CD4-positive, alpha-beta T cell (primary cell): ENCODE results near the gene ASTN2. TPM values are rescaled to one million over a fixed set of nuclear protein-coding genes. Genes with fewer than 3 reads are reported as not detected.

Experiments
- ATAC-seq: fragments of 200-7000 bp; cut with Tn5 transposase; one replicate; pipeline ENCODE4 v1.10.0; 2022; ENCODE audit warnings: mild to moderate bottlenecking; ENCODE audit not compliant: poor library complexity
- CTCF ChIA-PET: fragments of 350-600 bp; sonication (Branson Sonifier 250); formaldehyde crosslinking; loops from one replicate; lab custom pipeline; 2021; ENCODE audit warnings: antibody characterized with exemption, inconsistent platforms; lab: Charles Lee
- POLR2A ChIA-PET: fragments of 350-600 bp; sonication (Branson Sonifier 250); formaldehyde crosslinking; loops from one replicate; lab custom pipeline; 2021; ENCODE audit warnings: antibody characterized with exemption, inconsistent platforms; lab: Charles Lee
- DNase-seq, 14 experiments: peaks; one replicate each; pipeline ENCODE4 v3.0.0-alpha.2; 2013 to 2020; ENCODE audit warnings: mixed read lengths in 2 of 14
- H3K27ac ChIP-seq, 2 donors: one replicate each; pipeline versions ENCODE4 v1.5.1 to v1.7.0; 2013; ENCODE audit warnings: low read length in 2 of 2, low read depth in 1 of 2, mild to moderate bottlenecking in 1 of 2
- H3K27me3 ChIP-seq, 2 experiments: 1 replicate in 1 of 2; 2 replicates in 1 of 2; pipeline versions ENCODE4 v1.6.1 to v1.7.0; 2013; ENCODE audit warnings: low read length in 2 of 2, control low read depth in 1 of 2, mild to moderate bottlenecking in 1 of 2, moderate library complexity in 1 of 2; ENCODE audit not compliant: insufficient read depth in 2 of 2, control insufficient read depth in 1 of 2
- H3K36me3 ChIP-seq: one replicate; pipeline ENCODE4 v1.6.1; 2013; ENCODE audit warnings: low read length, control low read depth; ENCODE audit not compliant: insufficient read depth
- H3K4me1 ChIP-seq: one replicate; pipeline ENCODE4 v1.6.1; 2013; ENCODE audit warnings: low read length, control low read depth; ENCODE audit not compliant: insufficient read depth
- H3K4me3 ChIP-seq: one replicate; pipeline ENCODE4 v1.5.1; 2013; ENCODE audit warnings: mild to moderate bottlenecking, low read length, moderate library complexity
- H3K9me3 ChIP-seq, 2 experiments: 1 replicate in 1 of 2; 2 replicates in 1 of 2; pipeline versions ENCODE4 v1.6.1 to v1.7.0; 2013; ENCODE audit warnings: low read length in 2 of 2, mild to moderate bottlenecking in 2 of 2, control low read depth in 1 of 2, moderate library complexity in 1 of 2; ENCODE audit not compliant: control insufficient read depth in 1 of 2, insufficient read depth in 1 of 2
- H3K27ac Mint-ChIP-seq: one replicate; pipeline ENCODE4 v1.8.0; 2020; ENCODE audit warnings: mixed read lengths
- H3K27me3 Mint-ChIP-seq: one replicate; pipeline ENCODE4 v1.8.0; 2021; ENCODE audit warnings: mixed read lengths
- H3K36me3 Mint-ChIP-seq: one replicate; pipeline ENCODE4 v1.8.0; 2021; ENCODE audit warnings: low read depth, mixed read lengths
- H3K4me1 Mint-ChIP-seq: one replicate; pipeline ENCODE4 v1.8.0; 2021; ENCODE audit warnings: low read depth, mixed read lengths
- H3K4me3 Mint-ChIP-seq: one replicate; pipeline ENCODE4 v1.8.0; 2020; ENCODE audit warnings: mild to moderate bottlenecking, mixed read lengths
- H3K9me3 Mint-ChIP-seq: one replicate; pipeline ENCODE4 v1.8.0; 2020; ENCODE audit warnings: mixed read lengths
- intact Hi-C, 2 experiments: fragments of 100-400 bp; cut with DNase I in 1 of 2; cut with micrococcal nuclease in 1 of 2; formaldehyde crosslinking; loops; one replicate each; pipeline versions ENCODE4 v1.15.1 to v1.9.0; 2023 to 2025; cut with DNase I, micrococcal nuclease
- total RNA-seq, 174 experiments: library from RNA in 2 of 174; stranded (reverse) in 2 of 174; gene quantifications; one replicate each; pipeline ENCODE4 v1.2.3 and lab custom pipeline; 2021 to 2026
- TF ChIP-seq, protein P1 (sequence below): fragments of 200-600 bp; IDR thresholded peaks from one replicate; pipeline ENCODE4 v1.8.0; 2022; ENCODE audit warnings: antibody characterized with exemption, mild to moderate bottlenecking

ASTN2 gene
- total RNA-seq, 2 experiments from 2014 or later = 2.3 to 2.4 TPM

DNA sequence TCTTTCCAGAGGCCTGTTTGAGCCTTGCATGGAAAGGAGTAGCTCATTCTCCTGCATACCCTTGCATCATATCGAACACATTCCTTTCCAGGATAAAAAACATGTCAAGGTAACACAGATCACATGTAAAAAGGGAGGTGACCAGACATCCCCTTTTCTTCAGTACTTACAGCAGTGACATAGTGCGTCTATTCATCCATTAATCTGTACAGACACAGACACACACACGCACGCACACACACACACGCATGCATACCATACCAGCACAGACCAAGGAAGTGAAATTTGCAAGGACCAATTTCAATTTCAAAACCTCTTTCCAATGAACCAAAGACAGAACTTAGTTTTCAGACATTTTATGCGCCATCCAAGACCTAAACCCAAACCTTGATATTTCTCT lies 1005.2 kb downstream of the ASTN2 start:
- Mint-ChIP-seq H3K9me3 (no peaks in the 10 kb centered on the region), H3K27ac (no peak overlapping the region), H3K27me3 (no peaks in the 10 kb centered on the region), H3K4me1 (no peaks in the 10 kb centered on the region), H3K4me3 (no peak overlapping the region), H3K36me3 (no peaks in the 10 kb centered on the region)
- intact Hi-C loops = no loop called here
- H3K9me3 ChIP-seq = no peaks in the 10 kb centered on the region
- H3K4me3 ChIP-seq = no peak overlapping the region
- no peak for ATAC-seq
- H3K27me3 ChIP-seq = no peaks in the 10 kb centered on the region
- no peaks in the 10 kb centered on the region for H3K36me3 ChIP-seq
- H3K4me1 ChIP-seq = no peaks in the 10 kb centered on the region
- ChIA-PET CTCF (no interaction called here), POLR2A (no interaction called here)
- DNase-seq = no peak
- H3K27ac ChIP-seq = no peak overlapping the region
- TF ChIP-seq, protein P1, sequence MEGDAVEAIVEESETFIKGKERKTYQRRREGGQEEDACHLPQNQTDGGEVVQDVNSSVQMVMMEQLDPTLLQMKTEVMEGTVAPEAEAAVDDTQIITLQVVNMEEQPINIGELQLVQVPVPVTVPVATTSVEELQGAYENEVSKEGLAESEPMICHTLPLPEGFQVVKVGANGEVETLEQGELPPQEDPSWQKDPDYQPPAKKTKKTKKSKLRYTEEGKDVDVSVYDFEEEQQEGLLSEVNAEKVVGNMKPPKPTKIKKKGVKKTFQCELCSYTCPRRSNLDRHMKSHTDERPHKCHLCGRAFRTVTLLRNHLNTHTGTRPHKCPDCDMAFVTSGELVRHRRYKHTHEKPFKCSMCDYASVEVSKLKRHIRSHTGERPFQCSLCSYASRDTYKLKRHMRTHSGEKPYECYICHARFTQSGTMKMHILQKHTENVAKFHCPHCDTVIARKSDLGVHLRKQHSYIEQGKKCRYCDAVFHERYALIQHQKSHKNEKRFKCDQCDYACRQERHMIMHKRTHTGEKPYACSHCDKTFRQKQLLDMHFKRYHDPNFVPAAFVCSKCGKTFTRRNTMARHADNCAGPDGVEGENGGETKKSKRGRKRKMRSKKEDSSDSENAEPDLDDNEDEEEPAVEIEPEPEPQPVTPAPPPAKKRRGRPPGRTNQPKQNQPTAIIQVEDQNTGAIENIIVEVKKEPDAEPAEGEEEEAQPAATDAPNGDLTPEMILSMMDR = no peak

DNA sequence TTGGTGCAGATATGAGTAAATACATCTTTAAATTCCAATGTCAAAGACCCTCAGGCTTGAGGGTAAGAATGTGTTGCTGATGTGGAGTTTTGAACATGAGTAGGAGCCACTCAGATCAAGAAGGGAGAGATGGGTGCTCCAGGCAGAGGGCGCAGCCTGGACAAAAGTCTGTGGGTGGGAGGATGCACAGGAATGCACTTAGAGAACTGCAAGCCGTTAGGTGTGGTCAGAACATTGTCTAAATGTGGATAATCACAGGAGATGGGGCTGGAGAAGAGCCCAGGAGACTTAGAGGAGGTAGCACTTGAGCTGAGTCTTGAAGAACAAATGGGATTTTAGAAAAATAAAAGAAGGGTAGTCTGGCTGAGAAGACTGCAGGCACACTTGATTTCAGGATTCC lies 1005.7 kb downstream of the ASTN2 start:
- intact Hi-C loops = no loop called here
- TF ChIP-seq, protein P1 = no peak
- Histone ChIP-seq H3K27ac (no peak overlapping the region), H3K4me3 (no peak overlapping the region), H3K4me1 (no peaks in the 10 kb centered on the region), H3K9me3 (no peaks in the 10 kb centered on the region), H3K27me3 (no peaks in the 10 kb centered on the region), H3K36me3 (no peaks in the 10 kb centered on the region)
- DNase-seq = no peak
- no peaks in the 10 kb centered on the region for H3K9me3 Mint-ChIP-seq
- no peak overlapping the region for H3K4me3 Mint-ChIP-seq
- no peaks in the 10 kb centered on the region for H3K27me3 Mint-ChIP-seq
- H3K36me3 Mint-ChIP-seq = no peaks in the 10 kb centered on the region
- ATAC-seq = no peak
- ChIA-PET POLR2A (no interaction called here), CTCF (no interaction called here)
- H3K27ac Mint-ChIP-seq = no peak overlapping the region
- H3K4me1 Mint-ChIP-seq = no peaks in the 10 kb centered on the region

DNA sequence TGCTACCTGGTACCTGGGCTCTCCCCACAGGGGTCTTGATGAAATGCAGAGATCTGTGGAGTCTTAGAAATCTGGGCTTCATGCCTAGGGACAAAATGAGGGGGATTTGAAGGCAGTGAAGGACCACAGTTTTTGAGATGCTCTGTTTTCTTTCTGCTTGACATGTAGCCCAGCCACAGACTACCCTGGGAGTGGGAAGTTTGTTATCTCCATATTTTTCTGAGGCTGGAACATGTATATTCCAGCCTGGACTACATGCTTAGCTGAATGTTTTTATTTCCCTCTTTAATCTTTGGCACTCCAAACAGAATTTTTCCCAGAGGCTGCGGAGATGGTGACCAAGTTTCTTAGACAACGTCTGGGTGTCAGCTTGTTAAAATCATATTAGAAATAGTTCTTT lies 1008.4 kb downstream of the ASTN2 start:
- CTCF ChIA-PET = no interaction called here
- intact Hi-C loops = no loop called here
- TF ChIP-seq, protein P1 = no peak
- Mint-ChIP-seq H3K9me3 (no peaks in the 10 kb centered on the region), H3K27ac (no peak overlapping the region), H3K27me3 (no peaks in the 10 kb centered on the region), H3K4me1 (no peaks in the 10 kb centered on the region), H3K36me3 (no peaks in the 10 kb centered on the region), H3K4me3 (no peak overlapping the region)
- ATAC-seq = no peak
- H3K36me3 ChIP-seq = no peaks in the 10 kb centered on the region
- no peak overlapping the region for H3K27ac ChIP-seq
- no peaks in the 10 kb centered on the region for H3K27me3 ChIP-seq
- no peak for DNase-seq
- POLR2A ChIA-PET = no interaction called here
- H3K4me1 ChIP-seq = no peaks in the 10 kb centered on the region
- no peak overlapping the region for H3K4me3 ChIP-seq
- H3K9me3 ChIP-seq = no peaks in the 10 kb centered on the region
